ENCODE data around the gene NUDT21.

GRCh38 chr16:56470232-56470631, 19.1 kb upstream of the NUDT21 start:
- TF ChIP-seq, protein P1, sequence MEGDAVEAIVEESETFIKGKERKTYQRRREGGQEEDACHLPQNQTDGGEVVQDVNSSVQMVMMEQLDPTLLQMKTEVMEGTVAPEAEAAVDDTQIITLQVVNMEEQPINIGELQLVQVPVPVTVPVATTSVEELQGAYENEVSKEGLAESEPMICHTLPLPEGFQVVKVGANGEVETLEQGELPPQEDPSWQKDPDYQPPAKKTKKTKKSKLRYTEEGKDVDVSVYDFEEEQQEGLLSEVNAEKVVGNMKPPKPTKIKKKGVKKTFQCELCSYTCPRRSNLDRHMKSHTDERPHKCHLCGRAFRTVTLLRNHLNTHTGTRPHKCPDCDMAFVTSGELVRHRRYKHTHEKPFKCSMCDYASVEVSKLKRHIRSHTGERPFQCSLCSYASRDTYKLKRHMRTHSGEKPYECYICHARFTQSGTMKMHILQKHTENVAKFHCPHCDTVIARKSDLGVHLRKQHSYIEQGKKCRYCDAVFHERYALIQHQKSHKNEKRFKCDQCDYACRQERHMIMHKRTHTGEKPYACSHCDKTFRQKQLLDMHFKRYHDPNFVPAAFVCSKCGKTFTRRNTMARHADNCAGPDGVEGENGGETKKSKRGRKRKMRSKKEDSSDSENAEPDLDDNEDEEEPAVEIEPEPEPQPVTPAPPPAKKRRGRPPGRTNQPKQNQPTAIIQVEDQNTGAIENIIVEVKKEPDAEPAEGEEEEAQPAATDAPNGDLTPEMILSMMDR (conservative IDR thresholded peaks at IDR 0.05; ENCODE audit: low read depth, low read length), result no peak
- TF ChIP-seq EZH2 (IDR thresholded peaks at IDR 0.05; ENCODE audit: low read length, unreplicated experiment), result no peak

Measured in PC-3 (cell line).